ENCODE results near the gene PLA2G4C.

PLA2G4C gene

DNA sequence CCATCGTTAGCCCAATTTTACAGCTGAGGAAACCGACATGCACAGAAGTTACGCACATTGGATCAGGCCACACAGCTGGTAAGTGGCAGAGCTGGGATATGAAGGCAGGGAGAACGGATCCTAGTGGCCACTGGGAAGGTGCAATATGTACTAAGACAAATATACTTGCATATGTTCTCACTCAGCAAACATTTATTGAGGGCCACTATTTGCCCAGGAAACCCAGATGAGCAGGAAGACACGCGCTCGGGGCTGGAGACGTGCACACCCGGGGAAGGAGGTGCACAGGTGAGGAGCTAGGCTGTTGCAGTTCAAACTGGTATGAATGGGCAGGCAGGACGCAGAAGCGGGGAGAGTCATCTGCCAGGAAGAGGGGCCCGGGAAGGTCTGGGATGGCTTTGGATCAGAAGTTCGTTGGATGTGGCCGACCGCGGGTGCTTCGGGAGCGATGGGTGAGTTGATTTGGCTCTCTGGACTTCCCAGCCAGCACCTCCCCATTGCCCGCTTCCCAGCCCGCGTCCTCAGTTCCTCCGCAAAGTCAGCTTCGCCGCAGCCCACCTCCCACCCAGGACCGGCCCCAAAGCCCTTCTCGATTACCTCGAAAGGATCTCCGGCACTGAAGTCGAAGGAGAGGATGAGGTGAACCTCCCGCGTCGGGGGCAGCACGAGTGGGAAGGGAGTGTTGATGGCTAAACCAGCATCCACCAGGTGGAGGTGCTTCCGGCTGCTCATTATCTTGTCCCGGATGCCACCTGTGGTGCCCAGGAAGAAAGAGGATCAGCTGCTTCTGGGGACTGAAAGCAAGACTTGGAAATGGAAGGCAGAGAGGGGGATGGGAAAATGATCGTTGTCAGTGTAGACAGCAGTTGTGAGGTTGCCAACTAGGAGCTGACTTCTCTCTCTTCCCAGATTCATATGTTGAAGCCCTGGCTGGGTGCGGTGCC, 48.9 kb downstream of the PLA2G4C start:
- no peak for DNase-seq (ENCODE audit: low read depth in 4 of 4, low spot score in 1 of 4)

DNA sequence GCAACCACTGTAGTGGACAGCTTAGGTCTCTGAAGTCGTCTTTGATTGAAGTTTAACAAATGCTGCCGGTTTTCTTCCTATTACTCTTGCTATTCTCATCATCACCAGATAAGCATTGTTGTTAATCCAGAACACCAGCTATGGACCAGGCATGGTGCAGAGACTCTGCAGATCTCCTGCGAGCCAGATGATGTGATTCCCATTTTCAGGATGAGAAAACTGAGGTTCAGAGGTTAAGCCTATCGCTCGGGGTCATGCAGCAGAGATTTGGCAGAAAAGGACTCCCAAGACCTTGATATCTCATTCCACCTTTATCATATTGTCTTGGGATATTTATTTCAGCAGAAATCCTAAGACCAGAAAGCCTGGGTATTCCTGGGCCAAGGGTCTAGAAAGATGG, 50.2 kb downstream of the PLA2G4C start:
- DNase-seq (ENCODE audit: low read depth in 4 of 4, low spot score in 1 of 4), result no peak

DNA sequence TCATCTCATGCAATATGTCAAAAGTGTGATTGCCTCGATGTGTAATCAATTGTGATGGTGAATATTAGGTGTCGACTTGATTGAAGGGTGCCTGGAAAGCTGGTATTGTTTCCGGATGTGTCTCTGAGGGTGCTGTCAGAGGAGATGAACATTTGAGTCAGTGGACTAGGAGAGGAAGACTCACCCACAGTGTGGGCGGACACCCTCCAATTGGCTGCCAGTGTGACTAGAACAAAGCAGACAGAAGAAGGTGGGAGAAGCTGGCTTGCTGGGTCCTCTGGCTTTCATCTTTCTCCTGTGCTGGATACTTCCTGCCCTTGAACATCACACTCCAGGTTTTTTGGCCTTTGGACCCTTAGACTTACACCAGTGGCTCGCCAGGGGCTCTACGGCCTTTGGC, 51.3 kb downstream of the PLA2G4C start:
- DNase-seq (ENCODE audit: low read depth in 4 of 4, low spot score in 1 of 4), result no peak

DNA sequence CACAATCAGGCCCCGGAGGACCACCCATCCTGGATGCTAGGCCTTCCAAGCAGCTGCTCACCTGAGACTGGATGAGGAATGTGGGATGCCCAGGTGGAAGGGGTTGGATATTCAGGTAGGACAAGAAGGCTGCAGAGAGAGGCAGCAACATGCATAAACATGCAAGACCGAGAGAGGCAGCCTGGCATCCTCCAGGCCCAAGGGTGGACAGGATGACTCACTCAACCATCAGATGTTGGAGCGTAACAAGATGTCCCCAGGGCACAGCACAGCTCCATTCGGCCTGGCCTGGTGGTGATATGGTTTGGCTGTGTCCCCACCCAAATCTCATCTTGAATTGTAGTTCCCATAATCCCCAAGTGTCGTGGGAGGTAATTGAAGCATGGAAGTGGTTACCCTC, 56.8 kb downstream of the PLA2G4C start:
- DNase-seq (ENCODE audit: low read depth in 4 of 4, low spot score in 1 of 4), result no peak

DNA sequence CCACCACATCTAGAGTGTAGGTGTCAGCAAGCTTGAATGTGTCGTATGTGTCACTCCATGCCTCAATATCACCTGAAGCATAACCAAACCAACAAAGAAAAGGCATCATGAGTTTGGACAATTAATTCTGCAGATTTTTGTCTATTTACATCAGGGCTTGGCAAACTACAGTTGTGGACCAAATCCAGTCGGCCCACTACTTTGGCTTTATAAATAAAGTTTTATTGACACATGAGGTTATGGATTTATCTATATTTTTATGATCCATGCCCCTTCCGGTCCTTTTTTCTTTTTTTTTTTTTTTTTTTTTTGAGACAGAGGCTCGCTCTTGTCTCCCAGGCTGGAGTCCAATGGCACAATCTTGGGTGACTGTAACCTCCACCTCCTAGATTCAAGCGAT, 57.5 kb downstream of the PLA2G4C start:
- DNase-seq (ENCODE audit: low read depth in 4 of 4, low spot score in 1 of 4), result no peak

DNA sequence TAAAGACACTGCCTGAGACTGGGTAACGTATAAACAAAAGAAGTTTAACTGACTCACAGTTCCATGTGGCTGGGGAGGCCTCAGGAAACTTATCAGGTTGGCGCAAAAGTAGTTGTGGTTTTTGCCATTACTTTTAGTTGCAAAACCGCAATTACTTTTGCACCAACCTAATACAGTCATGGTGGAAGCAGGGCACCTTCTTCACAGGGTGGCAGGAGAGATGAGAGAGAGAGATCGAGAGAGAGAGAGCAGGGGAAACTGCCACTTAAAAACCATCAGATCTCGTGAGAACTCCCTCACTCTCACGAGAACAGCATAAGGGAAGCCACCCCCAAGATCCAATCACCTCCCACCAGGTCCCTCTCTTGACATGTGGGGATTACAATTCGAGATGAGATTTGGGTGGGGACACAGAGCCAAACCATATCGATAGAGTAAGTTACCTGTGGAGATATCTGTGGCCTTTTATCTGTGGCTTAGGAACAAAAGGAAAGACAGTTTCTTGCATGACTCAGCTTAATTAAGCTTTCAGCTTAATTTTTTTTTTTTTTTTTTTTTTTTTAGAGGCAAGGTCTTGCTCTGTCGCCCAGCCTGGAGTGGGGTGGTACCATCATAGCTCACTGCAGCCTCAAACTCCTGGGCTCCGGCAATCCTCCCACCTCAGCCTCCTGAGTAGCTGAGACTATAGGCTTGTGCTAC, 59.1 kb downstream of the PLA2G4C start:
- no peak for DNase-seq (ENCODE audit: low read depth in 4 of 4, low spot score in 1 of 4)

DNA sequence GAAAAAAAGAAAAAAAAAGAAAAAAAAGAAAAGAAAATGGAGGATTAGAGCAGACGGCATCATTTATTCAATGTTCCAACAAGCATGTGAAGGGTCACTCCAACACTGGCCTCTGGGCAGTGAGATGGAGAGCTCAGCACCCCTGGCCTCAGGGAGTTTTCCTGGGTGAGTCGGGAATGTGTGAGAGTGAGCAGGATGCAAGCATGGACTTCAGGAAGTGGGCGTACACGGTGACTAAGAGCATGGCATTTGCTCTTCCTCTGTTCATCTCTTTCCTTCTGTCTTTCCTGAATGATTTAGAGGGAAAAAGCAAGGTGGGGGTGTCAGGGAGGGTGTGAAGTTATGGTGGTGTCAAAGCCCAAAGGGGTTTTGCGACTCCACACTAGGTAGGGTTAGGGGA, 66.1 kb downstream of the PLA2G4C start:
- DNase-seq (ENCODE audit: low read depth in 4 of 4, low spot score in 1 of 4), result no peak

DNA sequence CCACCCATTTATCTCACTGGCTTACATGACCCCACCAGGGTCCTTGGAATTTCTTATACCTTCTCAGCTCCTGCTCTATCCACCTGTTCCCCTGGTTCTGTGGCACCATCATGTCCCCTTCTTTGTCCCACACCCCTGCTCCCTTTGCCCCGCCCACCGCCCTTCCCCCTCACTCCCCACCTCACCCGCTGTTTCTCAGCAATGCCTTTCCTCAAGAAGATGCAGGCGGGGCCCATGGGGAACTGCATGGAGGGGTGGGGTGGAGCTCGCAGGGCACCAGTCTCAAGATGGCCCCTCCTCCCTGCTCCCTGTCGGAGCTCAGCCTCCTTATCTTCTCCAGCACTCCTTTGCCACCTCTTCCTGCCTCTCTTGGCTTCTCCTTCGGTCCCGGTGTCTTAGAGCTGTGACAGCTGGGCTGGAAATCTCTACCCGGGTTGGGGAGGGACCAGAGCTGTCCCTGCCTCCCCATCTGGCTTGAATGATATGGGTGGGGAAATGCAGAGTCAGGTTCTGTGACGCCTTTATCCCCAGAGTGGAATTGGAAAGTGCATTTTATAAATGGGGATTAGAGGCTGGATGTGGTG, 66.8 kb downstream of the PLA2G4C start, which contains the start of gene CABP5:
CABP5 (minus strand) TSS at position 405 of the 584 bp plus-strand sequence; CDS start at position 248, 157 bp downstream.
- DNase-seq (ENCODE audit: low read depth in 4 of 4, low spot score in 1 of 4), result no peak

DNA sequence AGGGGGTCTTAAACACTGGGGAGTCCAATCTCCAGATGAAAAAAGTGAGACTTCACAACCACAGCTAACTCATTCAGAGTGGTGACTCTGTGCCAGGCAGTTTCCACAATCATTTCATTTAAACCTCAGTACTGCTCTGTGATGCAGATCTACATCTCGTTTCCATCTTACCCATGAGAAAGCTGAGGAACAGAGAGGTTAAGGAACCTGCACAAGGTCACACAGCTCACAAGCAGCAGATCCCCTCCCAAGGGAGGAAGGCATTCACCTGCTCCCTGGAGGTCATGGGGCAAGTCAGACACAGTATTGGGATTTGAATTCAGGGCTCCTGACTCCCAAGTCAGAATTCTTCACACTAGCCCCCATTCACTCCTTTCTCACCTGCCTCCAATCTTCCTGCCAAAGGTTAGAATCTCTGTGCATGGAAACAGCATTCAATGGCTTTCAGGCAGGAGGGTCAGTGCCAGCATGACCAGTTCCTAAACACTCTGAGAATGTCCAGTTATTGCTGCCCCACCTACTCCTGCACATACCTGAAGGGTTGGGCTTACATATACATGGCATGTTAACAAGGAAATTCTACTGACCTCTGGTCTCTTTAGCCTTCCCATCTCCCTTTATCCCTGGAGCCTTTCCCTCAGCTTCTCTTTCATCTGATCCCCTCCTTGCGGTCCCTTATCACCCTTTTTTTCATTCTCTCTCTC, 68.6 kb downstream of the PLA2G4C start:
- no peak for DNase-seq (ENCODE audit: low read depth in 4 of 4, low spot score in 1 of 4)

DNA sequence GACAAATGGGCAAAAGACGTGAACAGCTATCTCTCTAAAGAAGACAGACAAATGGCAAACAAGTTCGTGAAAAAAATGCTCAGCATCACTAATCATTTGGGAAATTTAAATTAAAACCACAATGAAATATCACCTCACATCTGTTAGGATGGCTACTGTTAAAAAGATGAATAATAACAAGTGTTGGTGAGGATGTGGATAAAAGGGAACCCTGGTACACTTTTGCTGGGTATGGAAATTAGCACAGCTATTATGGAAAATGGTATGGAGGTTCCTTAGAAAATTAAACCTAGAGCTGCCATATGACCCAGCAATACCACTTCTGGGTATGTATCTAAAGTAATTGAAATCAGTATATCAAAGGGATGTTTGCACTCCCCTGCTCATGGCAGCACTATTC, 73.9 kb downstream of the PLA2G4C start:
- no peak for DNase-seq (ENCODE audit: low read depth in 4 of 4, low spot score in 1 of 4)

DNA sequence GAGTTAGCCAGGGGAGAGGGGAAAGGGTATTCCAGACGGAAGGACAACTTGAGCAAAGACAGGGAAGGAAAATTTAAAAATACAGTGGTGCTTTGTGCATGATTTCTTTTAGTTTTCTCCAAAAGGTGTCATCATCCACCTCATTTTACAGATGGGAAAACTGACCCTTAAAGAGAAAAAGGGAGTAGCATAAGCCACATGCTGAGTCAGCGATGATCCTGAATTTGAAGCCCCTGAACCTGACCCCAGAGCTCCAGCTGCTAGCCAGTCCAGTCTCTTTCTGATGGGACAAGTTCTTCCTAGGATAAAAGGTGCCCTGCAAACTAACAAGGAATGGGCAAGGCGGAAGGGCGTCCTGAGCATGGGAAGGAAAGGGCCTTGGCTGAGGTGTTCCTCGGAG, 77.0 kb downstream of the PLA2G4C start:
- DNase-seq (ENCODE audit: low read depth in 4 of 4, low spot score in 1 of 4), result no peak

DNA sequence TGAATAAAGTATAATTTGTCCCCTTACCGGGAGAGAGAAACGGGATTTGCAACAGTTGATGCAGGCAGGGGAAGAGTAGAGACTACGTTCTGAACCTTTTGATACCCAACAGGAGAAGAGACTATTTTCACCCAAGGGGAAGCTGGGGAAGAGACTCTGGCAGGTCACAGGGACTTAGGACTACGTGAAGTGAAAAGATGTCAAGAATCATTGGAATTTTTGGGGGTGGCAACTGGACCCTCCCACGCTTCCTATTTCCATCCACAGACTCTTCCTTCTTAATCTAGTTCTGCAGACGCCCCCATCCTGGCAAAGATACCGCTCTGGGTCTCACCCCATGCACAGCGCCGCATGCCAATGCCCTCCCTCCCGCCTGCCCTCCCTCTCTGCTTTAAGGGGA, 80.5 kb downstream of the PLA2G4C start:
- no peak for DNase-seq (ENCODE audit: low read depth in 4 of 4, low spot score in 1 of 4)

DNA sequence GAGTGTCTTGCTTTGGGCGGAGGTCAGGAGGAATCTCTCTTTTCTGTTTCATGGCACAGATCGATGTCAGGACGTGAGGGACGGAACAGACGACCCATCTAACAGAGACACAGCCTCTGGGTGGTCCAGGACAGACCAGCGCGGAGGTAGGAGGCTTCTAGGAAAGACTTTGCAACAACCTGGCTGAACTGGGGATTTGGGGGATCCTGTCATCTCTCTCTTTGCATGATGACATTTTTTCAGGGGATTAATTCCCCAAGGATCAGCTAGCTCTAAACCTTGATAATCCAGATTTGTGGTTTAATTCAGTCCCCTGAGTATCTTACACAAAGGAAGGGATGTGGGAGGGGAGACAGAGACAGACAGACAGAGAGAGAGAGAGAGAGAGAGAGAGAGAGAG, 81.2 kb downstream of the PLA2G4C start:
- no peak for DNase-seq (ENCODE audit: low read depth in 4 of 4, low spot score in 1 of 4)

DNA sequence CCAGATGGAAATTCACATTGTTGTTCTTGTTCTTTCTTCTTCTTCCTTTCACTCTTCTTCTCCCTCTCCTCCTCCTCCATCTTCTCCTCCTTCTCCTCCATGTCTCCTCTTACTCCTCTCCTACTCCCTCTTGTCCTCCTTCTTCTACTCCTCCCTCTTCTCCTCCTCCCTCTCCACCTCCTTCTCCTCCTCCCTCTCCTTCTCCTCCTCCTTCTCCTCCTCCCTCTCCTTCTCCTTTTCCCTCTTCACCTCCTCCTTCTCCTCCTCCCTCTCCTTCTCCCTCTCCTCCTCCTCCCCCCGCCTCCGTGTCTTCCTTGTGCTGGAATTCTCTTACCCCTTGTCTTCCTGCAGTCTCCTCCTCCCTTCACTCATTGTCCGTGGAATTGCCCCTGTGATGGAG, 85.1 kb downstream of the PLA2G4C start:
- no peak for DNase-seq (ENCODE audit: low read depth in 4 of 4, low spot score in 1 of 4)

DNA sequence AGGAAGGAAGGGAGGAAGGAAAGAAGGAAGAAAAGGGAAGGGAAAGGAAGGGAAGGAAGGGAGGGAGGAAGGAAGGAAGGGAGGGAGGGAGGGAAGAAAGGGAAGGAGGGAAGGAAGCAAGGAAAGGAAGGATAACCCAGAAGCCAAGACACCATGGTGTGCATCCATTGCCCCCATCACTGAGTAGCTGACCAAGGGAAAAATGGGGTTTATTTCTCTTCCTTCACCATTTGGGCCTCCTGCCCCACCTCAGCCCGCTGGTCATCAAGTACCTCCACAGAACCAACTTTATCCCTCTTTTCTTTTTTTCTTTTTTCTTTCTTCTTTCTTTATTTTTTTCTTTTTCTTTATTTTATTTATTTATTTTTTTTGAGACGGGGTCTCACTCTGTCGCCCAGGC, 87.1 kb downstream of the PLA2G4C start:
- DNase-seq (ENCODE audit: low read depth in 4 of 4, low spot score in 1 of 4), result no peak

DNA sequence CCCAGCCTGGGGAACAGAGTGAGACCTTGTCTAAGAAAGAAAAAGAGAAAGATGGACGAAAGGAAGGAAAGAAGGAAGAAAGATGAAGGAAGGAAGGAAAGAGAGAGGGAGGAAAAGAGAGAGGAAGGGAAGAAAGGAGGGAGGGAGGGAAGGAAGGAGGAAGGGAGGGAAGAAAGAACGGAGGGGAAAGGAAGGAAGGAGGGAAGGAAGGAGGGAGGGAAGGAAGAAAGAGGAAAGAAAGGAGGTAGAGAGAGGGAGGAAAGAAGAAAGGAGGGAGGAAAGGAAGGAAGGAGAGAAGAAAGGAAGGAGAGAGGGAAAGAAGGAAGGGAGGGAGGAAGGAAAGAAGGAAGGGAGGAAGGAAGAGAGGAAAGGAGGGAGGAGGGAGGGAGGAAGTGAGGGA, 87.6 kb downstream of the PLA2G4C start:
- no peak for DNase-seq (ENCODE audit: low read depth in 4 of 4, low spot score in 1 of 4)

DNA sequence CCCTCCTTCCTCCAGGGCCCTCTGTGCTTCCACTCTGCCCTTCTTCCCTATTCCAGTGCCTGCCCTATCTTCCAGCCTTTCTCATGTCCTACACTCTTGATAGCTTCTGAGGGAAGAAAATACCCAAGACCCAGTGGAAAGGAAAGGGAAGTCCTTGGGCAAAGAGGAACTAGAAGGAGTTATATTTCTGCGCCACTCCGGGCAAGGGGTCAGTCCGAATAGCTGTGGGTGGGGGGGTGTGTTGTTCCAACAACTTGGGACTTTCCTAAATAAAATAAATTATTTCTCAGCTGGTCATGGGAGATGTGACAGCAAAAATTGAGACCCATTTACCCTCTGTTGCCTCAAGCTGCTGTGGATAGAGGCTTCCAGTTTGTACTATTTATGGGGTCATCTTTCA, 89.9 kb downstream of the PLA2G4C start:
- DNase-seq (ENCODE audit: low read depth in 4 of 4, low spot score in 1 of 4), result no peak

DNA sequence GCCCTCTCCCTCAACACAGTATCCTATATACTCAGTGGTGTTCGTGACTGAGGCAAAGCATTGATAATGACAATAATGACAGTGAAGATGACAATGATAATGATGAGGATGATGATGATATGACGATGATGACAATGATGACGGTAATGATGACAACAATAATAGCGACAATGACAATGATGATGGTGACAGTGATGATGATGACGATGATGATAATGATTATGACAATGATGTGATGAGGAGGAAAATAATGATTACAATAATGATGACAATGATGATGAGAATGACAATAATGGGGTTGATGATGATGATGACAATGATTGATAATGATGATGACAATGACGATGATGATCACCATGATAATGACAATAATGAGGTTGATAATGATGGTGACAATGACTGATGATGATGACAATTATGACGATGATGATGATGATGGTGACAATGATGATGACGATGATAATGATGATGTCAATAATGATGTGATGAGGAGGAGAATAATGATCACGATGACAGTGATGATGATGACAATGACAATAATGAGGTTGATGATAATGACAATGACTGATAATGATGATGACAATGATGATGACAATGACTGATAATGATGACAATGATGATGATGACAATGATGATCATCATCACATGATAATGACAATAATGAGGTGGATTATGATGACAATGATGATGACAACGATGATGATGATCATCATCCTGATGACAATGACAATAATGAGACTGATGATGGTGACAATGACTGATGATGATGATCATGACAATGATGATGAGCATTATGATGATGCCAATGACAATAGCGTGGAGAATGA, 99.5 kb downstream of the PLA2G4C start:
- DNase-seq (ENCODE audit: low read depth in 4 of 4, low spot score in 1 of 4), result no peak

DNA sequence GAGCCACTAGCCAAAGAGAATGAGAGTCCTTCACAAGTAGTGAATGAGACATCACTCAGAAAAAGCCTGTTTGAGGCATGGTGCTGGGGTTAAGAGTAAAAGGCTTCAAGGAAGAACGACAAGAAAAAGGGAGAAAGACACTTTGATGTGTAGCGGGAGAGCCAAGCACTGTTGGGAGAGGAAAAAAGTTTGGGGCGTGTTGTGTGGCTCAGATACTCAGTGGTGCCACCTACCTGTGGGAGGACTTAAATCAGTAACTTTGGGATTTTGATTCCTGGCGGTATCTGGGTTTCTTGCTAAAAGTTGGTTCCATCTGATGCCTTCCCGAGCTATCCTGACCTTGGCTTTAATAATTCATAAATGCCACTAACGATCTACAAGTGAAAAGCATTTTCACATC, 103.9 kb downstream of the PLA2G4C start:
- no peak for DNase-seq (ENCODE audit: low read depth in 4 of 4, low spot score in 1 of 4)

DNA sequence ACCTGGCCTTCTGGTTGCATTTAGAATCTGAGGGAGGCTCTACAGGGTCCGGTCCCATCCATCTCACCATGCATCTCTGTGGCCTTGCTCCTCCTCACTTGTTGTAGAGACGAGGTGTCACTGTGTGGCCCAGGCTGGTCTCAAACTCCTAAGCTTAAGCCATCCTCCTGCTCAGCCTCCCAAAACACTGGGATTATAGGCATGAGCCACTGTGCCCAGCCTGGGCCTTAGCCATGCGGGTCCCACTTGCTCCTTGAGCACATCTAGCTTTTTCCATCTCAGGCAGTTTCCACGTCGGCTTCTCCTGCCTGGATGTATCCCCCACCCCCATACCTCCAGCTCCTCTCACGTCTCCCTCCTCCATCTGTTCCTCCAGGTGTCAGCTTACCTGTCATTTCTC, 106.4 kb downstream of the PLA2G4C start:
- no peak for DNase-seq (ENCODE audit: low read depth in 4 of 4, low spot score in 1 of 4)

DNA sequence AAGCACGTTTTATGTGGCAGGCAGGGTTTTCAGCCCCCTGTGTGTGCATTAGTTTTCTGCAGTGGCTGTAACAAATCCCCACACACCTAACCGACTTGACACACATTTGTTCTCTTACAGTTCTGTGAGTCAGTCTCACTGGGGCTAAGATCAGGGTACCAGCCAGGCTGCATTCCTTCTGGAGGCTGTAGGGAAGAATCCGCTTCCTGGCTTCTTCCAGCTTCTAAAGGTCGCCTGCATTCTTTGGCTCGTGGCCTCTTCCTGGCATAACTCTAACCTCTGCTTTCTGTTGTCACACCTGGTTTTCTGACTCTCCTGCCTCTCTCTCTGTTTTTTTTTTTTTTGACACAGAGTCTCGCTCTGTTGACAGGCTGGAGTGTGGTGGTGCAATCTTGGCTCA, 109.8 kb downstream of the PLA2G4C start:
- DNase-seq (ENCODE audit: low read depth in 4 of 4, low spot score in 1 of 4), result no peak

Data from stimulated activated CD4-positive, alpha-beta T cell treated with anti-CD3 and anti-CD28 coated beads, Interleukin-1b, Interleukin-23, amount 100 ng/mL, for 24 hours (primary cell).